ENCODE data around the gene ZDHHC17.

The ZDHHC17 gene

GRCh38 chr12:76878099-76878898 lies 114.4 kb downstream of the ZDHHC17 start:
- under 1% methylated on average over 37 of the region's 44 CpGs for WGBS

DNA sequence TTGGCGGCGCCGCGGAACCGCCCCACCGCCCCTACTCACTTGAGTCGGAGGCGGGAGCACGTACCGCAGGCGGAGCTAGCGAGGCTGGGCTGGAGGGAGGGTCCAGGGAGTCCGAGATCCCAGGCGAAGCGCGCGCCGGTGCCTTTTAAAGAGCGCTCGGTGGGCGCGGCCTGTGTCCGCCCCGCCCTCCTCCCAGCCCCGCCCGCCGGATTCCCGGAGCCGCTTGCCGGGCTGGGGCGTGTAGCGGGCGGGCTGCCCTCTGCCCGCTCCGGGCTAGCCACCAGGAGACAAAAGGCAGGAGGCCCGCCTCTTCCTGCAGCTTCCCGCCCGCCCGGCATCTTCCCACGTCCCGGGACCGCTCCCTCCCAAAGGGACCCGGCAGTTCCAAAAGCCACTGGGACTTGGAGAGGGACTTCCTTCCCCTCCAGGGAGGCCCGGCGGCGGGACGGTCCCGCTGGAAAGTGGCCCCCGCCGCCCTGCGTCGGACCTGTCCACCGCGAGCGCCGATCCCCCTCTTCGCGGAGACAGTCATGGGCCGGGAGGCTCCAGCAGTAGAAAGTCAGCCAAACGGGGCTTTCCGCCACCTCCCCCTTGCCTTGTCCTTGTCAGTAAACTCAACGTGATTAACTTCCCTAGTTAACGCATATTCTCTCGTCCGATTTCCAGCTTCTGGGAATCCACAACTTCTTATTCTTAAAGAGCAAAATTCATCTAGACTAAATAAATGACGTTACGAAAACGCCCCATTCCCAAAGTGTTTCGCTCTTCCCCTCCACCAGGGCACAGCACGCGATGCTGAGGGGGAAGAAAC lies 115.2 kb downstream of the ZDHHC17 start, which contains the start of gene CSRP2:
Gene CSRP2 (minus strand): TSS at position 121 of the 811 bp plus-strand sequence. CDS start 12,759 bp downstream, outside the sequence.
- Histone ChIP-seq H3K9me3 (ENCODE audit: control insufficient read depth, low read length) (no peaks in the 10 kb centered on the region), H3K14ac (ENCODE audit: low read length in 2 of 2) (peak within 1 kb of the TSS in 1 of 2 experiments; percentile 93), H2AFZ (ENCODE audit: low read depth, low read length) (peak within 1 kb of the TSS; percentile 70), H3K4me3 (ENCODE audit: insufficient read depth in 1 of 2, low read depth in 1 of 2, low read length in 2 of 2) (peak within 1 kb of the TSS; percentile 81 to 83), H2BK120ac (ENCODE audit: low read depth, low read length) (peak within 1 kb of the TSS; percentile 86), H2BK5ac (ENCODE audit: low read depth, low read length, poor library complexity, severe bottlenecking) (no peak within 1 kb of the TSS), H3K9ac (ENCODE audit: low read length) (peak within 1 kb of the TSS; percentile 88), H3K18ac (ENCODE audit: low read depth in 1 of 2, low read length in 2 of 2) (peak within 1 kb of the TSS; percentile 85 to 88), H3K27me3 (ENCODE audit: control insufficient read depth in 1 of 2, insufficient read depth in 1 of 2, low read length in 2 of 2) (no peaks in the 10 kb centered on the region), H3K23ac (ENCODE audit: low read length in 2 of 2) (peak within 1 kb of the TSS; percentile 2 to 97), H3K4ac (ENCODE audit: low read depth in 1 of 2, low read length in 2 of 2) (peak within 1 kb of the TSS; percentile 92 to 97), H3K4me2 (ENCODE audit: low read length, poor library complexity, severe bottlenecking) (peak within 1 kb of the TSS; percentile 96), H3K4me1 (ENCODE audit: control insufficient read depth, insufficient read depth, low read depth, low read length) (peaks cover 6% of the 10 kb centered on the region), H4K8ac (ENCODE audit: low read length) (peak within 1 kb of the TSS; percentile 83), H3K79me1 (replicated peaks; ENCODE audit: low read length, poor library complexity, severe bottlenecking) (peaks cover 22% of the 10 kb centered on the region), H2BK15ac (ENCODE audit: low read depth, poor library complexity, severe bottlenecking) (peak within 1 kb of the TSS; percentile 87), H4K91ac (ENCODE audit: low read length) (peak within 1 kb of the TSS; percentile 65), H3K27ac (ENCODE audit: low read length, poor library complexity, severe bottlenecking) (peak within 1 kb of the TSS; percentile 69), H3K36me3 (ENCODE audit: control insufficient read depth in 1 of 2, insufficient read depth in 2 of 2, low read depth in 1 of 2, low read length in 2 of 2) (no peaks in the 10 kb centered on the region), H2AK5ac (ENCODE audit: low read length, severe bottlenecking) (no peak within 1 kb of the TSS), H2BK12ac (ENCODE audit: low read length in 2 of 2) (peak within 1 kb of the TSS; percentile 64 to 91)
- DNase-seq: peak; percentile 98
- under 1% methylated on average over 70 of the region's 71 CpGs for WGBS

More at GRCh38 chr12:76878099-76878898, 114.4 kb downstream of the ZDHHC17 start:
- Histone ChIP-seq H4K91ac (ENCODE audit: low read length) (peak overlapping the region; percentile 32), H3K36me3 (ENCODE audit: control insufficient read depth in 1 of 2, insufficient read depth in 2 of 2, low read depth in 1 of 2, low read length in 2 of 2) (no peaks in the 10 kb centered on the region), H3K4ac (ENCODE audit: low read depth in 1 of 2, low read length in 2 of 2) (peak overlapping the region in 1 of 2 experiments; percentile 69), H3K27me3 (ENCODE audit: control insufficient read depth in 1 of 2, insufficient read depth in 1 of 2, low read length in 2 of 2) (no peaks in the 10 kb centered on the region), H2BK12ac (ENCODE audit: low read length in 2 of 2) (peak overlapping the region; percentile 21 to 40), H3K14ac (ENCODE audit: low read length in 2 of 2) (no peak overlapping the region), H3K4me1 (ENCODE audit: control insufficient read depth, insufficient read depth, low read depth, low read length) (peaks cover 6% of the 10 kb centered on the region), H3K4me2 (ENCODE audit: low read length, poor library complexity, severe bottlenecking) (peak overlapping the region; percentile 96), H2AK5ac (ENCODE audit: low read length, severe bottlenecking) (no peak overlapping the region), H4K8ac (ENCODE audit: low read length) (no peak overlapping the region), H3K27ac (ENCODE audit: low read length, poor library complexity, severe bottlenecking) (no peak overlapping the region), H2AFZ (ENCODE audit: low read depth, low read length) (peak overlapping the region; percentile 64), H2BK120ac (ENCODE audit: low read depth, low read length) (peak overlapping the region; percentile 86), H2BK5ac (ENCODE audit: low read depth, low read length, poor library complexity, severe bottlenecking) (no peak overlapping the region), H3K79me1 (replicated peaks; ENCODE audit: low read length, poor library complexity, severe bottlenecking) (peaks cover 24% of the 10 kb centered on the region), H3K4me3 (ENCODE audit: insufficient read depth in 1 of 2, low read depth in 1 of 2, low read length in 2 of 2) (peak overlapping the region; percentile 81 to 83), H3K18ac (ENCODE audit: low read depth in 1 of 2, low read length in 2 of 2) (peak overlapping the region; percentile 35 to 72), H3K9ac (ENCODE audit: low read length) (peak overlapping the region; percentile 88), H3K23ac (ENCODE audit: low read length in 2 of 2) (peak overlapping the region; percentile 2 to 63), H3K9me3 (ENCODE audit: control insufficient read depth, low read length) (no peaks in the 10 kb centered on the region), H2BK15ac (ENCODE audit: low read depth, poor library complexity, severe bottlenecking) (peak overlapping the region; percentile 68)
- peak; percentile 62 for DNase-seq

DNA sequence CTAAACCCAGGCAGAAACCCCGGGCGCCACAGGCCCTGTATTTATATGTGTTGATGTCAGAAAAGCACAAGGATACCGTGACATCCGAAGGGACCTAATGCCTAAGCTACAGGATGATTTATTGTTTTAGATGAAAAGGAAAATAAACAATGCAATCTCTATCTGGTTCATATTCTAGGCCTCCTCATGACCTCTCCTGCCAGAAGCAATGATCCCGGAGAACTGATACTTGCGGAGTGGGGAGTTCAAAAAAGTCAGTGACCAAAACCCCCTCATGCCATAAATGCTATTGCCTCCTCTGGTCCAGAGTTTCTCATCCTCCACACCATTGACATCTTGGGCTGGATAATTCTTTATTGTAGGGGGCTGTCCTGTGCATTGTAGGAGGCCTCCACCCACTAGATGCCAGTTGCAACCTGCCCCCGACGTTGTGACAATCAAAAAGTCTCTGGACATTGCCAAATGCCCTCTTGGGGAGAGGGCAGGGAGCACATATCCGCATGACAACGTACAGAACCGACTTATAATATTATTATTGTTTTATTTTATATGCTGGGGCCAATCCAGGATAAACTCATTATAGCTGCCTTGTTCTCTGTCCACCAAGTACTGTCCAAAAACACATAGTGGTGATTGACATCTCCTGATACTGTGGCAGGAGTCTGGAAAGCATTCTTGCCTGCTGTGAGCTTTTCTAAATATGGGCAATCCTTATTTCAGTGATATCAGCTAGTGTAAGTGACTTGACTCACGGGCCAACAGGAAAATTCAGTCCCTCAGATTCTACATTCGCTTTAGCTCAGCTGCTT lies 116.0 kb downstream of the ZDHHC17 start:
- H3K18ac ChIP-seq (ENCODE audit: low read depth in 1 of 2, low read length in 2 of 2): peak overlapping the region; percentile 23 to 46

More for the DNA sequence above, 116.0 kb downstream of the ZDHHC17 start:
- DNase-seq: peak; percentile 71
- Histone ChIP-seq H3K36me3 (ENCODE audit: control insufficient read depth in 1 of 2, insufficient read depth in 2 of 2, low read depth in 1 of 2, low read length in 2 of 2) (no peaks in the 10 kb centered on the region), H2BK120ac (ENCODE audit: low read depth, low read length) (no peak overlapping the region), H3K9me3 (ENCODE audit: control insufficient read depth, low read length) (no peaks in the 10 kb centered on the region), H2AFZ (ENCODE audit: low read depth, low read length) (no peak overlapping the region), H3K4me2 (ENCODE audit: low read length, poor library complexity, severe bottlenecking) (peak overlapping the region; percentile 89), H3K79me1 (replicated peaks; ENCODE audit: low read length, poor library complexity, severe bottlenecking) (peaks cover 17% of the 10 kb centered on the region), H3K14ac (ENCODE audit: low read length in 2 of 2) (no peak overlapping the region), H3K4ac (ENCODE audit: low read depth in 1 of 2, low read length in 2 of 2) (peak overlapping the region in 1 of 2 experiments; percentile 27), H2BK12ac (ENCODE audit: low read length in 2 of 2) (peak overlapping the region in 1 of 2 experiments; percentile 7), H3K4me1 (ENCODE audit: control insufficient read depth, insufficient read depth, low read depth, low read length) (peaks cover 5% of the 10 kb centered on the region), H3K9ac (ENCODE audit: low read length) (peak overlapping the region; percentile 88), H2AK5ac (ENCODE audit: low read length, severe bottlenecking) (no peak overlapping the region), H3K27ac (ENCODE audit: low read length, poor library complexity, severe bottlenecking) (peak overlapping the region; percentile 69), H2BK5ac (ENCODE audit: low read depth, low read length, poor library complexity, severe bottlenecking) (no peak overlapping the region), H3K23ac (ENCODE audit: low read length in 2 of 2) (no peak overlapping the region), H2BK15ac (ENCODE audit: low read depth, poor library complexity, severe bottlenecking) (no peak overlapping the region), H3K4me3 (ENCODE audit: insufficient read depth in 1 of 2, low read depth in 1 of 2, low read length in 2 of 2) (peak overlapping the region; percentile 35 to 83), H4K91ac (ENCODE audit: low read length) (no peak overlapping the region), H3K27me3 (ENCODE audit: control insufficient read depth in 1 of 2, insufficient read depth in 1 of 2, low read length in 2 of 2) (no peaks in the 10 kb centered on the region), H4K8ac (ENCODE audit: low read length) (no peak overlapping the region)
- WGBS: 37% methylated on average over 9 of the region's 13 CpGs
